Psoas muscle (tissue), 8 donors: ENCODE measurements around the gene MED28. TPM values are rescaled to one million over a fixed set of nuclear protein-coding genes. Genes with fewer than 3 reads are reported as not detected.

Experiments used
- ATAC-seq, 4 donors: fragments of 200-7000 bp; cut with Tn5 transposase; one replicate each; pipeline ENCODE4 v1.9.1; 2020; ENCODE audit warnings: moderate library complexity in 3 of 4, mild to moderate bottlenecking in 2 of 4
- DNase-seq, 2 donors: peaks; one replicate each; pipeline ENCODE4 v3.0.0-alpha.2; 2020
- H3K27ac ChIP-seq: fragments of 200-600 bp; one replicate; pipeline ENCODE4 v1.8.0; 2022
- H3K27me3 ChIP-seq, 3 donors: fragments of 200-600 bp in 1 of 3; one replicate each; pipeline versions ENCODE4 v1.6.1 to v1.8.0; 2013 to 2022; ENCODE audit warnings: low read length in 2 of 3, mild to moderate bottlenecking in 2 of 3, moderate library complexity in 1 of 3; ENCODE audit not compliant: insufficient read depth in 3 of 3
- H3K36me3 ChIP-seq, 2 donors: fragments of 200-600 bp in 1 of 2; one replicate each; pipeline versions ENCODE4 v1.6.1 to v1.8.0; 2013 to 2022; ENCODE audit warnings: low read depth in 1 of 2, mild to moderate bottlenecking in 1 of 2, moderate library complexity in 1 of 2; ENCODE audit not compliant: insufficient read depth in 1 of 2
- H3K4me1 ChIP-seq: fragments of 200-600 bp; one replicate; pipeline ENCODE4 v1.8.0; 2022
- H3K4me3 ChIP-seq: fragments of 200-600 bp; one replicate; pipeline ENCODE4 v1.8.0; 2022; ENCODE audit warnings: mild to moderate bottlenecking
- H3K9me3 ChIP-seq: fragments of 200-600 bp; one replicate; pipeline ENCODE4 v1.8.0; 2022
- CTCF ChIP-seq: fragments of 200-600 bp; IDR thresholded peaks from one replicate; pipeline ENCODE4 v1.8.0; 2022; ENCODE audit warnings: antibody characterized with exemption
- WGBS, 3 donors: extraction: QIAGEN DNeasy Blood & Tissue Kit; methylation state at CpG; one replicate each; pipeline versions ENCODE4 v1.1.6 to v1.1.7; 2013; 5-methylcytosine and 5-hydroxymethylcytosine counted together
- intact Hi-C, 2 donors: fragments of 100-400 bp; cut with DNase I; formaldehyde crosslinking; loops; one replicate each; pipeline versions ENCODE4 v1.11.0 to v1.14.2; 2022
- polyA plus RNA-seq, 3 donors: library from polyadenylated mRNA; stranded (reverse); fragments of 200-250 nt; gene quantifications; one replicate each; pipeline ENCODE4 v1.2.3, GENCODE V29; 2013
- total RNA-seq, 4 donors: library from RNA; stranded (reverse); fragmentation: NEBNext Ultra II Directional in 2 of 4; extraction: Animal tissue kit (Norgen Biotek cat#: 25700) in 2 of 4; gene quantifications; one replicate each; pipeline versions ENCODE4 v1.2.1 to v1.2.4, GENCODE V29; 2021 to 2023
- donor health status: healthy with polysubstance abuse.
- donor health status: DM: no; HTN: no; CAD: no; lungs with moderate emphysema.
- donor health status: Bipolar disorder and iron deficiency.
- donor health status: healthy.
- donor health status: DM: yes; HTN: yes; CAD: no.
- donor health status: DM: no; HTN: no; CAD: no.
- donor health status: DM: no; HTN: no; CAD: no.
- donor health status: DM: yes; HTN: yes; CAD: no.

MED28 gene
- total and polyA plus RNA-seq, 7 donors, result 27.2 to 58.3 (median 36.2) TPM

- WGBS, 3 donors, result 94 to 99% (median 95%) methylated on average over 3 of the region's 3 CpGs
- DNase-seq (no peak), ATAC-seq (no peak)
- no peak for TF ChIP-seq CTCF
- Histone ChIP-seq H3K27ac (no peak overlapping the region), H3K27me3 (no peaks in the 10 kb centered on the region), H3K4me3 (no peak overlapping the region), H3K9me3 (no peaks in the 10 kb centered on the region), H3K36me3 (peaks cover 5 to 96% of the 10 kb centered on the region in 2 donors), H3K4me1 (no peaks in the 10 kb centered on the region)
- intact Hi-C loops, result no loop called here
Observed at GRCh38 chr4:17589355-17589754, 25.1 kb upstream of the MED28 start.

GRCh38 chr4:17595471-17596005, 18.9 kb upstream of the MED28 start:
- H3K27me3 ChIP-seq, result no peaks in the 10 kb centered on the region
- no peak for ATAC-seq
- H3K4me1 ChIP-seq, result no peaks in the 10 kb centered on the region
- no peak overlapping the region for H3K27ac ChIP-seq
- no peak for TF ChIP-seq CTCF
- no peaks in the 10 kb centered on the region for H3K9me3 ChIP-seq
- DNase-seq, result no peak
- peaks cover 13 to 94% of the 10 kb centered on the region in 2 donors for H3K36me3 ChIP-seq
- intact Hi-C loops, result no loop called here
- 84 to 90% (median 87%) methylated on average over 6 of the region's 6 CpGs for WGBS, 3 donors
- no peak overlapping the region for H3K4me3 ChIP-seq

GRCh38 chr4:17597517-17597916, 16.9 kb upstream of the MED28 start:
- intact Hi-C loops, result no loop called here
- DNase-seq, result no peak
- Histone ChIP-seq H3K4me3 (no peak overlapping the region), H3K27ac (no peak overlapping the region), H3K9me3 (no peaks in the 10 kb centered on the region), H3K4me1 (no peaks in the 10 kb centered on the region), H3K27me3 (no peaks in the 10 kb centered on the region), H3K36me3 (peaks cover 16 to 92% of the 10 kb centered on the region in 2 donors)
- WGBS, 3 donors, result 72 to 82% (median 76%) methylated on average over 7 of the region's 7 CpGs
- ATAC-seq, result peak in 3 of 4 donors; percentile 34 to 66 (median 60)
- TF ChIP-seq CTCF, result no peak

GRCh38 chr4:17599826-17600225, 14.6 kb upstream of the MED28 start:
- Histone ChIP-seq H3K4me3 (no peak overlapping the region), H3K9me3 (no peaks in the 10 kb centered on the region), H3K4me1 (no peaks in the 10 kb centered on the region), H3K27ac (no peak overlapping the region), H3K36me3 (peaks cover 15 to 79% of the 10 kb centered on the region in 2 donors), H3K27me3 (no peaks in the 10 kb centered on the region)
- no peak for TF ChIP-seq CTCF
- no peak for ATAC-seq
- DNase-seq, result no peak
- 42 to 96% (median 93%) methylated on average over 1 of the region's 1 CpG for WGBS, 3 donors
- intact Hi-C loops, result no loop called here

GRCh38 chr4:17605236-17605635, 9.2 kb upstream of the MED28 start:
- Histone ChIP-seq H3K9me3 (no peaks in the 10 kb centered on the region), H3K4me3 (no peak overlapping the region), H3K27ac (no peak overlapping the region), H3K27me3 (no peaks in the 10 kb centered on the region), H3K4me1 (no peaks in the 10 kb centered on the region), H3K36me3 (peaks cover 14 to 74% of the 10 kb centered on the region in 2 donors)
- ATAC-seq, result no peak
- DNase-seq, result no peak
- WGBS, 3 donors, result 66 to 77% (median 71%) methylated on average over 3 of the region's 3 CpGs
- intact Hi-C loops, result no loop called here
- TF ChIP-seq CTCF, result no peak
